BLaER1 treated with 17β-estradiol and CSF1 and Interleukin-3, amounts not matched to agents 10 nM and 100 nM (cell line): ENCODE results near the gene COL18A1.

ENCODE experiments used
- H3K27ac ChIP-seq, 11 experiments: shearing (Covaris generic); formaldehyde crosslinking; 2 replicates each; pipeline ENCODE4 v1.8.1; 2022
- H3K27me3 ChIP-seq, 11 experiments: shearing (Covaris generic); formaldehyde crosslinking; 2 replicates each; pipeline ENCODE4 v1.8.1; 2022
- H3K36me3 ChIP-seq, 11 experiments: shearing (Covaris generic); formaldehyde crosslinking; 2 replicates each; pipeline ENCODE4 v1.8.1; 2022
- H3K4me1 ChIP-seq, 10 experiments: shearing (Covaris generic); formaldehyde crosslinking; 2 replicates each; pipeline ENCODE4 v1.8.1; 2022
- H3K4me2 ChIP-seq, 11 experiments: shearing (Covaris generic); formaldehyde crosslinking; 2 replicates each; pipeline ENCODE4 v1.8.1; 2022
- H3K4me3 ChIP-seq, 10 experiments: shearing (Covaris generic); formaldehyde crosslinking; 2 replicates each; pipeline ENCODE4 v1.8.1; 2022
- H3K9ac ChIP-seq, 11 experiments: shearing (Covaris generic); formaldehyde crosslinking; 2 replicates each; pipeline ENCODE4 v1.8.1; 2022
- H3K9me3 ChIP-seq, 11 experiments: shearing (Covaris generic); formaldehyde crosslinking; replicated peaks in 1 of 11; 2 replicates each; pipeline ENCODE4 v1.8.1; 2022
- H4K20me1 ChIP-seq, 11 experiments: shearing (Covaris generic); formaldehyde crosslinking; 2 replicates each; pipeline ENCODE4 v1.8.1; 2022
- Cebpa-rat ChIP-seq, 11 experiments: shearing (Covaris generic); IDR thresholded peaks; 2 replicates each; pipeline ENCODE4 v1.8.1; 2022

Gene COL18A1

GRCh38 chr21:45452696-45453307 lies 47.8 kb downstream of the COL18A1 start:
- no peak for TF ChIP-seq Cebpa-rat (IDR thresholded peaks at IDR 0.05)
- no peaks in the 10 kb centered on the region for H3K36me3 ChIP-seq
- H3K9me3 ChIP-seq: peaks cover 0 to 8% (median 0%) of the 10 kb centered on the region in 11 experiments; a peak in 5 of 22 replicates
- H3K4me3 ChIP-seq: no peak overlapping the region
- no peaks in the 10 kb centered on the region for H3K27me3 ChIP-seq
- H3K27ac ChIP-seq: no peak overlapping the region
- no peak overlapping the region for H3K4me2 ChIP-seq
- H3K4me1 ChIP-seq: peaks cover 7 to 60% (median 36%) of the 10 kb centered on the region in 10 experiments; a peak in 18 of 20 replicates
- no peak overlapping the region for H3K9ac ChIP-seq
- peaks cover 0 to 8% (median 0%) of the 10 kb centered on the region in 11 experiments; a peak in 1 of 22 replicates for H4K20me1 ChIP-seq

GRCh38 chr21:45453308-45453950 lies 48.5 kb downstream of the COL18A1 start:
- Histone ChIP-seq H3K36me3 (no peaks in the 10 kb centered on the region), H3K4me3 (no peak overlapping the region), H3K4me2 (no peak overlapping the region; a peak in 1 of 22 replicates), H3K27me3 (no peaks in the 10 kb centered on the region; a peak in 1 of 22 replicates), H3K9ac (no peak overlapping the region), H3K4me1 (peaks cover 7 to 66% (median 42%) of the 10 kb centered on the region in 10 experiments; a peak in 18 of 20 replicates), H4K20me1 (peaks cover 0 to 8% (median 0%) of the 10 kb centered on the region in 11 experiments; a peak in 3 of 22 replicates), H3K9me3 (peaks cover 0 to 8% (median 0%) of the 10 kb centered on the region in 11 experiments; a peak in 3 of 22 replicates), H3K27ac (no peak overlapping the region)
- TF ChIP-seq Cebpa-rat (IDR thresholded peaks at IDR 0.05): no peak

GRCh38 chr21:45454060-45454925 lies 49.3 kb downstream of the COL18A1 start:
- Histone ChIP-seq H3K4me2 (0 out of 22 replicates have a peak overlapping the region, but pooled peaks of 1 of the 11 experiments have one; percentile 44), H3K4me3 (no peak overlapping the region), H3K9me3 (peaks cover 0 to 8% (median 0%) of the 10 kb centered on the region in 11 experiments; a peak in 3 of 22 replicates), H3K27me3 (no peaks in the 10 kb centered on the region; a peak in 1 of 22 replicates), H4K20me1 (peaks cover 0 to 11% (median 4%) of the 10 kb centered on the region in 11 experiments; a peak in 3 of 22 replicates), H3K27ac (no peak overlapping the region), H3K9ac (no peak overlapping the region), H3K4me1 (peaks cover 7 to 75% (median 50%) of the 10 kb centered on the region in 10 experiments; a peak in 18 of 20 replicates), H3K36me3 (no peaks in the 10 kb centered on the region)
- TF ChIP-seq Cebpa-rat (IDR thresholded peaks at IDR 0.05): no peak

GRCh38 chr21:45454926-45455673 lies 50.1 kb downstream of the COL18A1 start:
- Histone ChIP-seq H3K4me2 (peak overlapping the region in 10 of 11 experiments; percentile 11 to 65 (median 54); a peak in 19 of 22 replicates), H3K4me3 (no peak overlapping the region), H3K36me3 (no peaks in the 10 kb centered on the region), H3K4me1 (peaks cover 7 to 76% (median 55%) of the 10 kb centered on the region in 10 experiments; a peak in 18 of 20 replicates), H4K20me1 (peaks cover 0 to 11% (median 4%) of the 10 kb centered on the region in 11 experiments; a peak in 3 of 22 replicates), H3K27me3 (no peaks in the 10 kb centered on the region; a peak in 1 of 22 replicates), H3K9me3 (peaks cover 0 to 8% (median 0%) of the 10 kb centered on the region in 11 experiments; a peak in 3 of 22 replicates), H3K27ac (no peak overlapping the region), H3K9ac (no peak overlapping the region)
- no peak for TF ChIP-seq Cebpa-rat (IDR thresholded peaks at IDR 0.05)

- Histone ChIP-seq H3K9ac (no peak overlapping the region), H3K9me3 (peaks cover 0 to 8% (median 0%) of the 10 kb centered on the region in 11 experiments; a peak in 8 of 22 replicates), H3K4me3 (no peak overlapping the region), H3K4me2 (peak overlapping the region in 10 of 11 experiments; percentile 11 to 65 (median 54); a peak in 19 of 22 replicates), H3K27ac (no peak overlapping the region), H4K20me1 (peaks cover 0 to 11% (median 4%) of the 10 kb centered on the region in 11 experiments; a peak in 3 of 22 replicates), H3K4me1 (peaks cover 7 to 85% (median 61%) of the 10 kb centered on the region in 10 experiments; a peak in 18 of 20 replicates), H3K36me3 (no peaks in the 10 kb centered on the region), H3K27me3 (no peaks in the 10 kb centered on the region; a peak in 1 of 22 replicates)
- no peak for TF ChIP-seq Cebpa-rat (IDR thresholded peaks at IDR 0.05)
These were observed 51.0 kb downstream of the COL18A1 start for GRCh38 chr21:45455674-45456583.

GRCh38 chr21:45456584-45457160 lies 51.7 kb downstream of the COL18A1 start:
- no peaks in the 10 kb centered on the region; a peak in 1 of 22 replicates for H3K27me3 ChIP-seq
- no peak overlapping the region for H3K4me3 ChIP-seq
- no peak overlapping the region for H3K27ac ChIP-seq
- H3K4me2 ChIP-seq: peak overlapping the region in 6 of 11 experiments; percentile 7 to 65 (median 55); a peak in 6 of 22 replicates
- peaks cover 0 to 11% (median 4%) of the 10 kb centered on the region in 11 experiments; a peak in 3 of 22 replicates for H4K20me1 ChIP-seq
- no peaks in the 10 kb centered on the region for H3K36me3 ChIP-seq
- H3K9me3 ChIP-seq: peaks cover 0 to 14% (median 5%) of the 10 kb centered on the region in 11 experiments; a peak in 14 of 22 replicates
- TF ChIP-seq Cebpa-rat (IDR thresholded peaks at IDR 0.05): no peak
- no peak overlapping the region for H3K9ac ChIP-seq
- peaks cover 11 to 85% (median 62%) of the 10 kb centered on the region in 10 experiments; a peak in 18 of 20 replicates for H3K4me1 ChIP-seq
